GM12878 (cell line): ENCODE results near the gene FBLN5. TPM values are rescaled to one million over a fixed set of nuclear protein-coding genes. Genes with fewer than 3 reads are reported as not detected.

ENCODE experiments used
- ATAC-seq: fragments of 200-7000 bp; cut with Tn5 transposase; 3 replicates; pipeline ENCODE4 v1.9.1; 2020; ENCODE audit warnings: mild to moderate bottlenecking, moderate library complexity
- BruUV-seq: library from RNA; stranded (reverse); fragments of 400-500 nt; replicated peaks from 2 replicates; lab custom pipeline; 2021; lab: Mats Ljungman, UMichigan
- CTCF ChIA-PET: fragments of 300-600 bp; sonication (Branson Sonifier 250); formaldehyde crosslinking; extraction: SDS; loops from one replicate; lab custom pipeline; 2021; ENCODE audit warnings: inconsistent platforms; lab: Yijun Ruan, JAX
- POLR2A ChIA-PET: fragments of 350-600 bp; formaldehyde crosslinking; extraction: SDS; loops from one replicate; lab custom pipeline; 2021; ENCODE audit warnings: inconsistent platforms; lab: Charles Lee
- RAD21 ChIA-PET: fragments of 300-600 bp; sonication (Branson Sonifier 250); formaldehyde crosslinking; loops from one replicate; lab custom pipeline; 2023; ENCODE audit warnings: antibody characterized with exemption; ENCODE audit not compliant: unreplicated experiment; lab: Charles Lee
- SMC1A ChIA-PET: fragments of 300-600 bp; sonication (Branson Sonifier 250); formaldehyde crosslinking; loops from one replicate; lab custom pipeline; 2023; ENCODE audit not compliant: unreplicated experiment, uncharacterized antibody; lab: Charles Lee
- DNase-seq: peaks from one replicate; pipeline ENCODE4 v3.0.0-alpha.2; 2011; ENCODE audit warnings: low read depth, low spot score
- FAIRE-seq: peaks from 3 replicates; lab custom pipeline; 2011; peaks lifted over from hg19 to GRCh38; lab: Jason Lieb, UNC
- H2AFZ ChIP-seq: 2 replicates; pipeline ENCODE4 v1.6.0; 2011; ENCODE audit warnings: low read depth, low read length, control low read depth; ENCODE audit not compliant: control insufficient read depth
- H3K27ac ChIP-seq: 2 replicates; pipeline ENCODE4 v1.5.1; 2011; ENCODE audit warnings: control low read depth; ENCODE audit not compliant: control insufficient read depth, insufficient read depth
- H3K27me3 ChIP-seq, 2 experiments: replicated peaks in 1 of 2; 2 replicates each; pipeline versions ENCODE4 v1.6.0 to v1.6.1; 2011; ENCODE audit warnings: low read length in 1 of 2; ENCODE audit not compliant: control insufficient read depth in 2 of 2, insufficient read depth in 2 of 2
- H3K36me3 ChIP-seq, 2 experiments: 2 replicates each; pipeline ENCODE4 v1.5.1; 2011; ENCODE audit warnings: low read length in 1 of 2; ENCODE audit not compliant: control insufficient read depth in 2 of 2, insufficient read depth in 2 of 2
- H3K4me1 ChIP-seq: 2 replicates; pipeline ENCODE4 v1.6.1; 2011; ENCODE audit warnings: mild to moderate bottlenecking, low read length, moderate library complexity, mixed read lengths; ENCODE audit not compliant: control insufficient read depth, insufficient read depth
- H3K4me2 ChIP-seq: 2 replicates; pipeline ENCODE4 v1.6.0; 2011; ENCODE audit warnings: control low read depth; ENCODE audit not compliant: control insufficient read depth, insufficient read depth
- H3K4me3 ChIP-seq: fragments of 200-600 bp; sonication (generic); 2 replicates; pipeline ENCODE4 v1.5.1; 2016
- H3K79me2 ChIP-seq: 2 replicates; pipeline ENCODE4 v1.6.0; 2011; ENCODE audit warnings: low read length; ENCODE audit not compliant: control insufficient read depth, insufficient read depth
- H3K9ac ChIP-seq: 2 replicates; pipeline ENCODE4 v1.8.0; 2011; ENCODE audit warnings: low read length, control low read depth, mixed read lengths; ENCODE audit not compliant: control insufficient read depth, insufficient read depth
- H3K9me3 ChIP-seq: replicated peaks from 3 replicates; pipeline ENCODE4 v1.5.1; 2011; ENCODE audit warnings: mild to moderate bottlenecking, low read length; ENCODE audit not compliant: control insufficient read depth, insufficient read depth
- H4K20me1 ChIP-seq: 2 replicates; pipeline ENCODE4 v1.6.0; 2011; ENCODE audit not compliant: control insufficient read depth, insufficient read depth
- BCL3 ChIP-seq: IDR thresholded peaks from 2 replicates; pipeline ENCODE4 v1.6.1; 2011; ENCODE audit warnings: borderline replicate concordance, low read depth, mild to moderate bottlenecking, moderate library complexity, low read length; ENCODE audit not compliant: insufficient read depth, poor library complexity, severe bottlenecking
- BCLAF1 ChIP-seq: fragments of 450-650 bp; IDR thresholded peaks from 2 replicates; pipeline ENCODE4 v1.6.1; 2017; ENCODE audit warnings: antibody characterized with exemption, mild to moderate bottlenecking, moderate library complexity
- E2F4 ChIP-seq: IDR thresholded peaks from 2 replicates; pipeline ENCODE4 v1.6.1; 2012; ENCODE audit warnings: low read depth, low read length, improper control_type of control experiment
- EGR1 ChIP-seq, 2 experiments: IDR thresholded peaks; 1 replicate in 1 of 2; 2 replicates in 1 of 2; pipeline ENCODE4 v1.6.1; 2011 to 2012; ENCODE audit warnings: low read depth in 2 of 2, low read length in 2 of 2, borderline replicate concordance in 1 of 2, mild to moderate bottlenecking in 1 of 2, moderate library complexity in 1 of 2
- ELK1 ChIP-seq: IDR thresholded peaks from 2 replicates; pipeline ENCODE4 v1.6.1; 2012; ENCODE audit warnings: low read depth, low read length, improper control_type of control experiment
- FOXK2 ChIP-seq: fragments of 450-650 bp; IDR thresholded peaks from 2 replicates; pipeline ENCODE4 v1.6.1; 2017; ENCODE audit warnings: mild to moderate bottlenecking, moderate library complexity
- GATAD2B ChIP-seq: fragments of 450-650 bp; conservative IDR thresholded peaks from 2 replicates; pipeline ENCODE4 v1.6.1; 2017; ENCODE audit warnings: low read depth, mild to moderate bottlenecking, moderate library complexity
- KLF5 ChIP-seq: fragments of 450-650 bp; IDR thresholded peaks from 2 replicates; pipeline ENCODE4 v1.6.1; 2014; ENCODE audit warnings: mild to moderate bottlenecking; ENCODE audit not compliant: partially characterized antibody
- NFXL1 ChIP-seq: fragments of 450-650 bp; IDR thresholded peaks from 2 replicates; pipeline ENCODE4 v1.6.1; 2017; ENCODE audit warnings: antibody characterized with exemption, mild to moderate bottlenecking, borderline replicate concordance
- NR2C1 ChIP-seq: fragments of 450-650 bp; IDR thresholded peaks from 2 replicates; pipeline ENCODE4 v1.6.1; 2017; ENCODE audit warnings: antibody characterized with exemption, mild to moderate bottlenecking, moderate library complexity
- NR2F1 ChIP-seq: fragments of 450-650 bp; conservative IDR thresholded peaks from 2 replicates; pipeline ENCODE4 v1.6.1; 2017; ENCODE audit warnings: mild to moderate bottlenecking
- RAD21 ChIP-seq: IDR thresholded peaks from 2 replicates; pipeline ENCODE4 v1.6.1; 2011; ENCODE audit warnings: mild to moderate bottlenecking, low read depth, low read length, moderate library complexity; ENCODE audit not compliant: insufficient read depth
- RFX5 ChIP-seq: IDR thresholded peaks from 2 replicates; pipeline ENCODE4 v1.6.1; 2011; ENCODE audit warnings: low read depth, low read length, improper control_type of control experiment
- SIX5 ChIP-seq: IDR thresholded peaks from 2 replicates; pipeline ENCODE4 v1.6.1; 2011; ENCODE audit warnings: mild to moderate bottlenecking, low read depth, low read length, moderate library complexity; ENCODE audit not compliant: severe bottlenecking
- TARDBP ChIP-seq: IDR thresholded peaks from 2 replicates; pipeline ENCODE4 v1.6.1; 2016; ENCODE audit warnings: borderline replicate concordance
- ZBED1 ChIP-seq: IDR thresholded peaks from 2 replicates; pipeline ENCODE4 v1.6.1; 2016; ENCODE audit warnings: borderline replicate concordance
- ZNF207 ChIP-seq: fragments of 450-650 bp; IDR thresholded peaks from 2 replicates; pipeline ENCODE4 v1.6.1; 2014; ENCODE audit warnings: antibody characterized with exemption, mild to moderate bottlenecking, borderline replicate concordance
- WGBS: methylation state at CpG from one replicate; pipeline ENCODE4 v1.1.6; 2016; ENCODE audit warnings: low lambda C conversion rate; ENCODE audit not compliant: insufficient replicate concordance, insufficient coverage; ENCODE audit errors: missing lambda C conversion rate; 5-methylcytosine and 5-hydroxymethylcytosine counted together
- in situ Hi-C: fragments of 300-500 bp; cut with MboI; formaldehyde crosslinking; loops from 9 replicates; pipeline ENCODE4 v1.14.3; 2018; ENCODE audit warnings: mixed read lengths
- intact Hi-C: fragments of 100-400 bp; cut with micrococcal nuclease; formaldehyde crosslinking; loops from one replicate; pipeline ENCODE4 v1.14.2; 2022; ENCODE audit not compliant: unreplicated experiment
- polyA plus RNA-seq, 11 experiments: library from polyadenylated mRNA; depleted of rRNA in 4 of 11; unstranded in 6 of 11; stranded (reverse) in 5 of 11; fragments of >200 nt; fragmentation: Nextera tagmentation in 4 of 11; fragmentation: Illumina TruSeq in 1 of 11; extraction: Ambion mirVana in 4 of 11; extraction: Trizol in 1 of 11; gene quantifications; 1 replicate in 1 of 11; 2 replicates in 10 of 11; pipeline versions ENCODE4 v1.2.1 to v1.2.3, GENCODE V29; 2011 to 2016; ENCODE audit warnings: inconsistent platforms in 2 of 11, missing spikeins in 2 of 11, low read depth in 1 of 11
- total RNA-seq, 4 experiments: library from RNA; depleted of rRNA in 3 of 4; stranded (reverse); fragments of >200 nt in 3 of 4; fragmentation: Illumina TruSeq in 1 of 4; extraction: Trizol in 1 of 4; gene quantifications; 2 replicates each; pipeline versions ENCODE4 v1.2.1 to v1.2.3, GENCODE V29; 2013 to 2021

The FBLN5 gene
- total and polyA plus RNA-seq, 10 of the 15 experiments (the other 5 are each of a cell fraction or from before 2014, with no cell fraction given): 0.03 to 0.64 (median 0.24) TPM

GRCh38 chr14:91893669-91894068, 53.8 kb downstream of the FBLN5 start (continued):
- TF ChIP-seq BCL3 (no peak), TARDBP (no peak), RFX5 (no peak), BCLAF1 (no peak), NR2C1 (no peak), GATAD2B (no peak)
- TF ChIP-seq, all 136 proteins: peak for 0

- Histone ChIP-seq H3K4me1 (no peaks in the 10 kb centered on the region), H3K27me3 (peaks cover 0 to 1% of the 10 kb centered on the region in 2 experiments; a peak in 1 of 4 replicates), H3K4me3 (no peak overlapping the region), H3K4me2 (no peak overlapping the region), H3K9me3 (no peaks in the 10 kb centered on the region), H3K36me3 (no peaks in the 10 kb centered on the region), H3K79me2 (no peaks in the 10 kb centered on the region), H4K20me1 (no peaks in the 10 kb centered on the region), H3K9ac (no peak overlapping the region), H3K27ac (no peak overlapping the region), H2AFZ (no peak overlapping the region)
- intact Hi-C loops (loop anchor here (2.0 kb wide), 1 partner anchor 242 kb away; no protein-coding TSS in a partner anchor), in situ Hi-C loops (no loop called here)
- peak; percentile 23 for FAIRE-seq
- BruUV-seq: no TSS peak
- SMC1A ChIA-PET: interaction anchor here (0.8 to 1.2 kb wide), 2 partner anchors 47 to 282 kb away, joined by 3 to 4 read pairs; no protein-coding TSS in a partner anchor
- no peak for DNase-seq
- POLR2A ChIA-PET: no interaction called here
- 3% methylated on average over 7 of the region's 7 CpGs for WGBS
- CTCF ChIA-PET: interaction anchor here (1.5 kb wide), 1 partner anchor 16 kb away, joined by 6 read pairs; no protein-coding TSS in a partner anchor
- RAD21 ChIA-PET: no interaction called here
- ATAC-seq: peak; percentile 87
- no peak for TF ChIP-seq ZNF207
- peak; percentile 41 for TF ChIP-seq RAD21
- TF ChIP-seq FOXK2: no peak
- no peak for TF ChIP-seq ZBED1
- TF ChIP-seq E2F4: no peak
- TF ChIP-seq KLF5: no peak
- no peak for TF ChIP-seq ELK1
- TF ChIP-seq EGR1 (IDR thresholded peaks at IDR 0.05; ENCODE audit: borderline replicate concordance in 1 of 2, low read depth in 2 of 2, low read length in 2 of 2): no peak
- TF ChIP-seq NFXL1: no peak
- TF ChIP-seq NR2F1: no peak
- no peak for TF ChIP-seq SIX5
Measured at GRCh38 chr14:91893007-91893406, 54.5 kb downstream of the FBLN5 start.
